Lung microvascular endothelial cell (primary cell): ENCODE data around the gene PRR14. TPM values are rescaled to one million over a fixed set of nuclear protein-coding genes. Genes with fewer than 3 reads are reported as not detected.

Experiments
- DNase-seq, 2 donors: peaks; one replicate each; pipeline versions ENCODE4 v3.0.0 to v3.0.0-alpha.2; 2010; ENCODE audit warnings: low read depth in 2 of 2
- total RNA-seq: library from RNA; depleted of rRNA; stranded (reverse); fragments of >200 nt; gene quantifications from 2 replicates; pipeline ENCODE4 v1.2.1, GENCODE V29; 2014

Gene PRR14
- 4.1 and 4.4 TPM in 2 replicates for total RNA-seq

- DNase-seq, result peak; percentile 99 to 100
Measured at GRCh38 chr16:30650369-30651123, at the start of gene PRR14. TSS of gene PRR14 (plus strand) at chr16:30650960. CDS start at chr16:30651646, 686 bp downstream.

GRCh38 chr16:30601966-30602365 is 48.8 kb upstream of the PRR14 start:
- no peak for DNase-seq

GRCh38 chr16:30602616-30603277 is 48.0 kb upstream of the PRR14 start:
- no peak for DNase-seq

GRCh38 chr16:30603945-30604315 is 46.8 kb upstream of the PRR14 start:
- DNase-seq, result no peak

GRCh38 chr16:30604316-30604947 is 46.3 kb upstream of the PRR14 start:
- DNase-seq, result no peak

- no peak for DNase-seq
Measured at GRCh38 chr16:30605158-30605557, 45.6 kb upstream of the PRR14 start.

- DNase-seq, result no peak
Measured at GRCh38 chr16:30606004-30606403, 44.8 kb upstream of the PRR14 start.

- peak; percentile 41 to 55 for DNase-seq
Measured at GRCh38 chr16:30609002-30609925, 41.5 kb upstream of the PRR14 start.

GRCh38 chr16:30609926-30610839 is 40.6 kb upstream of the PRR14 start, which contains the start of gene ZNF689:
TSS of gene ZNF689 (minus strand) at chr16:30610389. CDS start at chr16:30610041, 348 bp downstream.
- DNase-seq, result peak; percentile 97

- peak; percentile 51 to 67 for DNase-seq
Measured at GRCh38 chr16:30615358-30616091, 35.2 kb upstream of the PRR14 start.

GRCh38 chr16:30619202-30619601 is 31.6 kb upstream of the PRR14 start:
- no peak for DNase-seq

- no peak for DNase-seq
Measured at GRCh38 chr16:30619638-30620037, 31.1 kb upstream of the PRR14 start.

- DNase-seq, result no peak
Measured at GRCh38 chr16:30620169-30620568, 30.6 kb upstream of the PRR14 start.

- DNase-seq, result no peak
Measured at GRCh38 chr16:30621765-30622164, 29.0 kb upstream of the PRR14 start.

- no peak for DNase-seq
Measured at GRCh38 chr16:30622455-30623032, 28.2 kb upstream of the PRR14 start.

GRCh38 chr16:30623536-30624283 is 27.1 kb upstream of the PRR14 start:
- DNase-seq, result no peak

GRCh38 chr16:30626236-30626635 is 24.5 kb upstream of the PRR14 start:
- DNase-seq, result no peak
